Uterus (tissue), 4 donors: ENCODE measurements around the gene FNBP1. TPM values are rescaled to one million over a fixed set of nuclear protein-coding genes. Genes with fewer than 3 reads are reported as not detected.

Source experiments
- DNase-seq, 2 donors: peaks; one replicate each; pipeline ENCODE4 v3.0.0-alpha.2; 2019 to 2020
- H3K27ac ChIP-seq, 2 donors: fragments of 200-600 bp; sonication (generic); 1 replicate in 1 of 2; 2 replicates in 1 of 2; pipeline ENCODE4 v1.5.1; 2016 to 2018
- H3K27me3 ChIP-seq, 2 donors: fragments of 200-600 bp; sonication (generic); one replicate each; pipeline ENCODE4 v1.5.1; 2018 to 2019; ENCODE audit warnings: control low read depth in 1 of 2
- H3K36me3 ChIP-seq, 2 donors: fragments of 200-600 bp; sonication (generic); one replicate each; pipeline ENCODE4 v1.5.1; 2019; ENCODE audit warnings: control low read depth in 1 of 2
- H3K4me1 ChIP-seq, 2 donors: fragments of 200-600 bp; sonication (generic); one replicate each; pipeline ENCODE4 v1.5.1; 2018 to 2019; ENCODE audit warnings: control low read depth in 1 of 2
- H3K4me3 ChIP-seq, 2 donors: fragments of 200-600 bp; sonication (generic); 1 replicate in 1 of 2; 2 replicates in 1 of 2; pipeline ENCODE4 v1.5.1; 2018 to 2019; ENCODE audit warnings: mild to moderate bottlenecking in 1 of 2
- H3K9me3 ChIP-seq, 2 donors: fragments of 200-600 bp; sonication (generic); one replicate each; pipeline ENCODE4 v1.5.1; 2019; ENCODE audit warnings: control low read depth in 1 of 2
- CTCF ChIP-seq, 4 experiments: fragments of 200-600 bp in 2 of 4; fragments of 450-650 bp in 2 of 4; sonication (generic) in 2 of 4; IDR thresholded peaks; one replicate each; pipeline ENCODE4 v1.5.1; 2016 to 2019; ENCODE audit warnings: antibody characterized with exemption in 4 of 4, mild to moderate bottlenecking in 2 of 4, moderate library complexity in 1 of 4
- POLR2A ChIP-seq, 2 donors: fragments of 450-650 bp; IDR thresholded peaks; one replicate each; pipeline ENCODE4 v1.6.1; 2016; ENCODE audit warnings: antibody characterized with exemption in 2 of 2, mild to moderate bottlenecking in 1 of 2, moderate library complexity in 1 of 2
- intact Hi-C: fragments of 100-400 bp; cut with DNase I; formaldehyde crosslinking; loops from one replicate; pipeline ENCODE4 v1.15.1; 2023; ENCODE audit warnings: low total_unique reads
- total RNA-seq, 4 donors: library from RNA; depleted of rRNA in 3 of 4; stranded (reverse); fragments of >200 nt in 3 of 4; gene quantifications; one replicate each; pipeline versions ENCODE4 v1.1.0 to v1.2.4, GENCODE V29; 2014 to 2023
- donor health status: DM: yes; HTN: yes; CAD: no.

FNBP1 gene
- total RNA-seq, 4 donors from 2014 or later: 18.5 to 102 (median 77.2) TPM

DNA sequence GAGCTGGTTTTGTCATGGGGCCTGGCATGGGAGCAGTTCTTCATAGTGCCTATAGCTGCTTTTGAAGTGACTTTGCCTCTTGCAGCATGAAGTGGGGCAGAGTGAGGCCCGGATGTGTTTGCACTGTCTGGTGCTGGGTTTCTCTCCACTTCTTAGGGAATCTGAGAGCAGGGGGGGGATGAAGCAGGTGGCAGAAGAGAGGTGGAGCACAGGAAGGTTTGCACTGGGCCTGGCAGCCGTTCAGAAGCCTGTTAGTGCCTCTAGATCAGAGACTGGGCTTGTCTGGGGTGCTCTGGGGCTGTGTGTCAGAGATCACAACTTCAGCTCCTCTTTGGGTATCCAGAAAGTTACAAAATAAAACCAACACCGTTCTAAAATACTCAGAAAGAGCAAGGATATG, 189.4 kb downstream of the FNBP1 start:
- H3K27ac ChIP-seq: no peak overlapping the region
- no peaks in the 10 kb centered on the region for H3K9me3 ChIP-seq
- no peak overlapping the region for H3K4me3 ChIP-seq
- TF ChIP-seq POLR2A (IDR thresholded peaks at IDR 0.05) (no peak), CTCF (IDR thresholded peaks at IDR 0.05) (no peak)
- no peaks in the 10 kb centered on the region for H3K27me3 ChIP-seq
- no peaks in the 10 kb centered on the region for H3K36me3 ChIP-seq
- no peaks in the 10 kb centered on the region for H3K4me1 ChIP-seq
- no peak for DNase-seq
- intact Hi-C loops: no loop called here

DNA sequence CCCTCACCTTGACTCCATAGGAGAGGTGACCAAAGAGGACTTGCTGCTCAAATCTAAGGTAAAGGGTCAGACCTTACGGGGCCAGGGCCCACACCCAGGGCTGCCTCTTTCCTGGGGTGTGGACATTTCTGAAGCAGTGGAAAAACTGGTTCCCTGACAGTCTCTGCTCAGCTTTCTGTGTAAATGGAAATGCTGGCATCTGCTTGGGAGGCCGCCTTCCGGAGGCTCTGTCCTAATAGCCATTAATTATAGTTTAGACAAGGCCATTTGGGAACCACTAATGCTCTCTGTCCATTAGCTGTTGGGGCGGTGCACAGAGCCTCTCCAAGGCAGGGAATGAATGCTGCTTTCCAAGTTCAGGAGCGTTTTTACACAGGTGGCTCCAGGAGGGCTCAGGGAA, 190.4 kb downstream of the FNBP1 start:
- H3K27ac ChIP-seq: no peak overlapping the region
- TF ChIP-seq POLR2A (IDR thresholded peaks at IDR 0.05): no peak
- no peaks in the 10 kb centered on the region for H3K36me3 ChIP-seq
- H3K4me3 ChIP-seq: no peak overlapping the region
- H3K9me3 ChIP-seq: no peaks in the 10 kb centered on the region
- no peaks in the 10 kb centered on the region for H3K27me3 ChIP-seq
- no peaks in the 10 kb centered on the region for H3K4me1 ChIP-seq
- no peak for DNase-seq
- intact Hi-C loops: no loop called here

DNA sequence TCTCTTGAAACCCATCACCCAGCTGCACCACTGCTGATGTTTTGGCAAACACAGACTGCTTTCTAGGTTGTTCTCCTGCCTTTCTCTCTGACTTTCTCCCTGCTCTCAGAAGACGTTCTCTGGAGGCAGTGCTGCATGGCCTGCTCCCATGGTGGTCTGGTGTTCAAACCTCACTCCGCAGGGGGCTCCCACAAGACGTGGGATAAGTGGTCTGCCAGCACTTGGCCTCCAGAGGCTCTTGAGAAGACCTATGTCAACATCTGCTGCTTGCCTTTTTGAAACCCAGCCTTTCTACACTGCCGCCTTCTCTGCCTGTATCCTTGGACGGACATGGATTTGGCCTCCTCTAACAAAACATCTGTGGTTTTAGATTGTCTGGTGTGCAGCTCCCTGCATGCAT, 191.2 kb downstream of the FNBP1 start:
- Histone ChIP-seq H3K4me1 (no peaks in the 10 kb centered on the region), H3K9me3 (no peaks in the 10 kb centered on the region), H3K4me3 (no peak overlapping the region), H3K36me3 (no peaks in the 10 kb centered on the region), H3K27ac (peak overlapping the region in 1 of 2 donors; percentile 36), H3K27me3 (no peaks in the 10 kb centered on the region)
- intact Hi-C loops: no loop called here
- TF ChIP-seq CTCF (IDR thresholded peaks at IDR 0.05) (no peak), POLR2A (IDR thresholded peaks at IDR 0.05) (no peak)
- no peak for DNase-seq

DNA sequence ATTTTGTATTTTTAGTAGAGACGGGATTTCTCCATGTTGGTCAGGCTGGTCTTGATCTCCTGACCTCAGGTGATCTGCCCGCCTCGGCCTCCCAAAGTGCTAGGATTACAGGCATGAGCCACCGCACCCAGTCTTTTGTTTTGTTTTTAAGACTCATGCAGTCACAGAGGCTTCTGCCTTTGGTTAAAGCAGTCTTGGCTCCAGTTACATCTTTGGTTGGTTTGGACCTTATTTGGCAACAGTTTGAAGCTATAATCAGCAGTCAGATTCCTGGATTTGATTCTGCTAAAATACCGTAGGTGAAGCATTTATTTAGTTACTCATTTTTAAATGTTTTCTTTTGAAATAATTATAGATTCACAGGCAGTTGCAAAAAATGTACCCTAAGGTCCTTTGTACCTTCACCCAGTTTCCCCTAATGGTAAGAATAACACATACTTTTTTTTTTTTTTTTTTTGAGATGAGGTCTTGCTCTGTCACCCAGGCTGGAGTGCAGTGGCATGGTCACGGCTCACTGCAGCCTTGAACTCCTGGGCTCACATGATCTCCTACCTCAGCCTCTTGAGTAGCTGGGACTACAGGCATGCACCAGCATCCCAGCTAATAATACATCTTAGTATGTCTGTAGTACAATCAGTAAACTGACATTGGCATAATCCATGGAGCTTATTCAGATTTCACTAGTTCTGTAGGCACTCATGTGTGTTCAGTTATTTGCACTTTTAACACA, 192.0 kb downstream of the FNBP1 start:
- Histone ChIP-seq H3K4me3 (no peak overlapping the region), H3K27me3 (no peaks in the 10 kb centered on the region), H3K27ac (peak overlapping the region; percentile 25 to 76), H3K36me3 (no peaks in the 10 kb centered on the region), H3K9me3 (no peaks in the 10 kb centered on the region), H3K4me1 (no peaks in the 10 kb centered on the region)
- DNase-seq: no peak
- intact Hi-C loops: no loop called here
- TF ChIP-seq CTCF (IDR thresholded peaks at IDR 0.05): no peak
- TF ChIP-seq POLR2A (IDR thresholded peaks at IDR 0.05): no peak

DNA sequence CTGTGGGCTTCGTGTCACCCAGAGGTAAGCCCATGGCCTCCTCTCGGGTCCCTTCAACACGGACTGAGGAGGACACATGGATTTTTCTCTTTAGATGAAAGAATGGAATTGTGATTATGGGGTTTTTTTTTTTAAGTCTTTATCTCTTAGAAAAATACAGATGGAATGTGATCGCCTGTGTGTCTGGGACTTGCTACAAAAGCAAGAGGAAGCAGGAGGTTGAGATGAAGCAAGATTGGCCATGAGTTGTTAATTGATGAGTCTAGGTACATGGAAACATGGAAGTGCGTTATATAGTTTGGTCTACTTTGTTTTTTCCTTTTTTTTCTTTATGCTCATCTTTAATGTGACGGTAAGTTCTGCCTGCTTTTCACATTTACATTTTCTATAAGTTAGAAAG, 193.1 kb downstream of the FNBP1 start:
- Histone ChIP-seq H3K4me1 (no peaks in the 10 kb centered on the region), H3K4me3 (no peak overlapping the region), H3K9me3 (no peaks in the 10 kb centered on the region), H3K36me3 (no peaks in the 10 kb centered on the region), H3K27me3 (no peaks in the 10 kb centered on the region), H3K27ac (peak overlapping the region in 1 of 2 donors; percentile 76)
- intact Hi-C loops: no loop called here
- TF ChIP-seq POLR2A (IDR thresholded peaks at IDR 0.05): no peak
- TF ChIP-seq CTCF (IDR thresholded peaks at IDR 0.05): no peak
- DNase-seq: no peak
